Neural cell (in vitro differentiated cells): Measurements from ENCODE around the gene LZTS3. TPM values are rescaled to one million over a fixed set of nuclear protein-coding genes. Genes with fewer than 3 reads are reported as not detected.
"Not testable (repeated sequence)": the region's sequence is repeated elsewhere in the genome, so short reads cannot be mapped to it uniquely, and the experiment has no call there.

Experiments used
- H2AFZ ChIP-seq: fragments of 200-600, 300-800 bp; sonication (generic), shearing (Covaris generic); 2 replicates; pipeline ENCODE4 v1.6.0; 2014; ENCODE audit warnings: low read depth, mild to moderate bottlenecking, antibody characterized with exemption, low read length, moderate library complexity
- H3F3A ChIP-seq: fragments of 200-600 bp; shearing (Covaris generic); 2 replicates; pipeline ENCODE4 v1.6.1; 2016; ENCODE audit warnings: mild to moderate bottlenecking, moderate library complexity, mixed read lengths, antibody characterized with exemption, low read length; ENCODE audit not compliant: insufficient read depth, poor library complexity, severe bottlenecking
- H3K27ac ChIP-seq: fragments of 200-600, 300-800 bp; sonication (generic), shearing (Covaris generic); 2 replicates; pipeline ENCODE4 v1.5.1; 2014; ENCODE audit warnings: mild to moderate bottlenecking, low read length, moderate library complexity
- H3K27me3 ChIP-seq: fragments of 300-800, 200-600 bp; sonication (generic), shearing (Covaris generic); 2 replicates; pipeline ENCODE4 v1.6.0; 2014; ENCODE audit warnings: mild to moderate bottlenecking, low read depth, low read length, moderate library complexity; ENCODE audit not compliant: insufficient read depth
- H3K36me3 ChIP-seq: fragments of 300-800, 200-600 bp; sonication (generic), shearing (Covaris generic); 2 replicates; pipeline ENCODE4 v1.5.1; 2014; ENCODE audit warnings: mild to moderate bottlenecking, antibody characterized with exemption, low read length, moderate library complexity; ENCODE audit not compliant: insufficient read depth
- H3K4me2 ChIP-seq: fragments of 300-800, 200-600 bp; sonication (generic), shearing (Covaris generic); 2 replicates; pipeline ENCODE4 v1.6.0; 2014; ENCODE audit warnings: mild to moderate bottlenecking, low read length
- H3K4me3 ChIP-seq: fragments of 300-800, 200-600 bp; sonication (generic), shearing (Covaris generic); 2 replicates; pipeline ENCODE4 v1.5.1; 2014; ENCODE audit warnings: mild to moderate bottlenecking, low read length, moderate library complexity
- H3K79me2 ChIP-seq: fragments of 200-600 bp; shearing (Covaris generic); replicated peaks from 2 replicates; pipeline ENCODE4 v1.6.0; 2014; ENCODE audit warnings: mild to moderate bottlenecking, low read length, moderate library complexity; ENCODE audit not compliant: insufficient read depth
- H3K9ac ChIP-seq: fragments of 300-800, 200-600 bp; sonication (generic), shearing (Covaris generic); 2 replicates; pipeline ENCODE4 v1.6.1; 2016; ENCODE audit warnings: mild to moderate bottlenecking, low read length, mixed read lengths
- H3K9me2 ChIP-seq: fragments of 200-600 bp; shearing (Covaris generic); 2 replicates; pipeline ENCODE4 v1.6.1; 2016; ENCODE audit warnings: mild to moderate bottlenecking, low read length, mixed read lengths; ENCODE audit not compliant: insufficient read depth
- H3K9me3 ChIP-seq: fragments of 200-600, 300-800 bp; sonication (generic), shearing (Covaris generic); 2 replicates; pipeline ENCODE4 v1.6.1; 2016; ENCODE audit warnings: mild to moderate bottlenecking, mixed run types, low read length, moderate library complexity, mixed read lengths
- H4K20me1 ChIP-seq: fragments of 200-600 bp; shearing (Covaris generic); 2 replicates; pipeline ENCODE4 v1.6.1; 2016; ENCODE audit warnings: mild to moderate bottlenecking, mixed run types; ENCODE audit not compliant: insufficient read depth
- EZH2 ChIP-seq: fragments of 200-600, 300-800 bp; shearing (Covaris generic), sonication (generic); IDR thresholded peaks from 2 replicates; pipeline ENCODE4 v1.6.1; 2014; ENCODE audit warnings: antibody characterized with exemption, low read length, borderline replicate concordance, mild to moderate bottlenecking; ENCODE audit not compliant: insufficient read depth, poor library complexity, severe bottlenecking
- MXI1 ChIP-seq: fragments of 450-650 bp; conservative IDR thresholded peaks from 2 replicates; pipeline ENCODE4 v1.6.1; 2014; ENCODE audit warnings: antibody characterized with exemption, mild to moderate bottlenecking; ENCODE audit not compliant: poor library complexity, severe bottlenecking
- POLR2AphosphoS5 ChIP-seq: IDR thresholded peaks from 2 replicates; pipeline ENCODE4 v1.6.1; 2012
- RAD21 ChIP-seq: fragments of 450-650 bp; conservative IDR thresholded peaks from 2 replicates; pipeline ENCODE4 v1.6.1; 2014; ENCODE audit warnings: antibody characterized with exemption, mild to moderate bottlenecking, moderate library complexity
- SMC3 ChIP-seq: fragments of 450-650 bp; conservative IDR thresholded peaks from 2 replicates; pipeline ENCODE4 v1.6.1; 2014; ENCODE audit warnings: antibody characterized with exemption, mild to moderate bottlenecking, moderate library complexity; ENCODE audit not compliant: poor library complexity
- TAF1 ChIP-seq: IDR thresholded peaks from 2 replicates; pipeline ENCODE4 v1.6.1; 2012; ENCODE audit warnings: low read depth
- polyA plus RNA-seq: library from polyadenylated mRNA; depleted of rRNA; stranded (reverse); fragments of >200 nt; gene quantifications from 2 replicates; pipeline ENCODE4 v1.2.3, GENCODE V29; 2014
- TF ChIP-seq, protein P1 (sequence below): fragments of 450-650 bp; IDR thresholded peaks from 2 replicates; pipeline ENCODE4 v1.5.1; 2014; ENCODE audit warnings: antibody characterized with exemption, mild to moderate bottlenecking, moderate library complexity; ENCODE audit not compliant: poor library complexity, severe bottlenecking
- TF ChIP-seq, protein P2 (sequence below): IDR thresholded peaks from 2 replicates; pipeline ENCODE4 v1.6.1; 2012; ENCODE audit warnings: borderline replicate concordance

Gene LZTS3
- polyA plus RNA-seq, 1 donor from 2014 or later: 33.8 TPM

GRCh38 chr20:3124163-3124562 lies 49.2 kb downstream of the LZTS3 start:
- not testable (repeated sequence) for H3K9ac ChIP-seq, H3K27me3 ChIP-seq, H3K79me2 ChIP-seq, H3K4me2 ChIP-seq, H3K4me3 ChIP-seq, H4K20me1 ChIP-seq, H3K27ac ChIP-seq, H2AFZ ChIP-seq, H3F3A ChIP-seq, H3K9me2 ChIP-seq
- peaks cover 15% of the 10 kb centered on the region for H3K9me3 ChIP-seq
- peaks cover 11% of the 10 kb centered on the region for H3K36me3 ChIP-seq

DNA sequence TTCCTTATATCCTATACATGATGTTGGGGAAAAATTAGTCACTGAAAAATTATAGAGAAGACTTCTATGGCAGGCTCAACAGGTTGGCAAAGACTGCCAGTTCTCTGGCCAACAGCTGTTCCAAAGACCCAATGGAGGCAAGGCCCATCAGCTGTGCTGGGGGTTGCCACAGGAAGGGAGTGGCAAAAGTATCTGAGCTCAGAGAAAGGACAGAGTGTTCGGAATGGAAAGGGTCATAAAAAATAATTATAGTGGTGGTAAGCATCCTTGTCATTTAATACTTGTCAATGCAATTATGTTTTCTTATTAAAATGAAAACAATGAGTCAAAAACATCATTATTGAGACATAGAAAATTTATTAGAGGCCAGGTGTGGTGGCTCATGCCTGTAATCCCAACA lies 49.8 kb downstream of the LZTS3 start:
- peaks cover 15% of the 10 kb centered on the region for H3K9me3 ChIP-seq
- no peak overlapping the region for H3K4me2 ChIP-seq
- H3K27me3 ChIP-seq: no peaks in the 10 kb centered on the region
- H3K27ac ChIP-seq: no peak overlapping the region
- H3K9ac ChIP-seq: no peak overlapping the region
- no peak for TF ChIP-seq MXI1
- no peak for TF ChIP-seq SMC3
- TF ChIP-seq, protein P1, sequence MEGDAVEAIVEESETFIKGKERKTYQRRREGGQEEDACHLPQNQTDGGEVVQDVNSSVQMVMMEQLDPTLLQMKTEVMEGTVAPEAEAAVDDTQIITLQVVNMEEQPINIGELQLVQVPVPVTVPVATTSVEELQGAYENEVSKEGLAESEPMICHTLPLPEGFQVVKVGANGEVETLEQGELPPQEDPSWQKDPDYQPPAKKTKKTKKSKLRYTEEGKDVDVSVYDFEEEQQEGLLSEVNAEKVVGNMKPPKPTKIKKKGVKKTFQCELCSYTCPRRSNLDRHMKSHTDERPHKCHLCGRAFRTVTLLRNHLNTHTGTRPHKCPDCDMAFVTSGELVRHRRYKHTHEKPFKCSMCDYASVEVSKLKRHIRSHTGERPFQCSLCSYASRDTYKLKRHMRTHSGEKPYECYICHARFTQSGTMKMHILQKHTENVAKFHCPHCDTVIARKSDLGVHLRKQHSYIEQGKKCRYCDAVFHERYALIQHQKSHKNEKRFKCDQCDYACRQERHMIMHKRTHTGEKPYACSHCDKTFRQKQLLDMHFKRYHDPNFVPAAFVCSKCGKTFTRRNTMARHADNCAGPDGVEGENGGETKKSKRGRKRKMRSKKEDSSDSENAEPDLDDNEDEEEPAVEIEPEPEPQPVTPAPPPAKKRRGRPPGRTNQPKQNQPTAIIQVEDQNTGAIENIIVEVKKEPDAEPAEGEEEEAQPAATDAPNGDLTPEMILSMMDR: no peak
- TF ChIP-seq, protein P2, sequence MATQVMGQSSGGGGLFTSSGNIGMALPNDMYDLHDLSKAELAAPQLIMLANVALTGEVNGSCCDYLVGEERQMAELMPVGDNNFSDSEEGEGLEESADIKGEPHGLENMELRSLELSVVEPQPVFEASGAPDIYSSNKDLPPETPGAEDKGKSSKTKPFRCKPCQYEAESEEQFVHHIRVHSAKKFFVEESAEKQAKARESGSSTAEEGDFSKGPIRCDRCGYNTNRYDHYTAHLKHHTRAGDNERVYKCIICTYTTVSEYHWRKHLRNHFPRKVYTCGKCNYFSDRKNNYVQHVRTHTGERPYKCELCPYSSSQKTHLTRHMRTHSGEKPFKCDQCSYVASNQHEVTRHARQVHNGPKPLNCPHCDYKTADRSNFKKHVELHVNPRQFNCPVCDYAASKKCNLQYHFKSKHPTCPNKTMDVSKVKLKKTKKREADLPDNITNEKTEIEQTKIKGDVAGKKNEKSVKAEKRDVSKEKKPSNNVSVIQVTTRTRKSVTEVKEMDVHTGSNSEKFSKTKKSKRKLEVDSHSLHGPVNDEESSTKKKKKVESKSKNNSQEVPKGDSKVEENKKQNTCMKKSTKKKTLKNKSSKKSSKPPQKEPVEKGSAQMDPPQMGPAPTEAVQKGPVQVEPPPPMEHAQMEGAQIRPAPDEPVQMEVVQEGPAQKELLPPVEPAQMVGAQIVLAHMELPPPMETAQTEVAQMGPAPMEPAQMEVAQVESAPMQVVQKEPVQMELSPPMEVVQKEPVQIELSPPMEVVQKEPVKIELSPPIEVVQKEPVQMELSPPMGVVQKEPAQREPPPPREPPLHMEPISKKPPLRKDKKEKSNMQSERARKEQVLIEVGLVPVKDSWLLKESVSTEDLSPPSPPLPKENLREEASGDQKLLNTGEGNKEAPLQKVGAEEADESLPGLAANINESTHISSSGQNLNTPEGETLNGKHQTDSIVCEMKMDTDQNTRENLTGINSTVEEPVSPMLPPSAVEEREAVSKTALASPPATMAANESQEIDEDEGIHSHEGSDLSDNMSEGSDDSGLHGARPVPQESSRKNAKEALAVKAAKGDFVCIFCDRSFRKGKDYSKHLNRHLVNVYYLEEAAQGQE: no peak
- TF ChIP-seq RAD21: no peak
- TF ChIP-seq TAF1: no peak
- no peak for TF ChIP-seq POLR2AphosphoS5
- no peak for TF ChIP-seq EZH2
- no peak overlapping the region for H3K4me3 ChIP-seq
- no peaks in the 10 kb centered on the region for H3F3A ChIP-seq
- H3K36me3 ChIP-seq: peaks cover 11% of the 10 kb centered on the region
- H3K79me2 ChIP-seq: no peaks in the 10 kb centered on the region
- no peak overlapping the region for H2AFZ ChIP-seq
- H3K9me2 ChIP-seq: no peaks in the 10 kb centered on the region
- no peaks in the 10 kb centered on the region for H4K20me1 ChIP-seq

- no peaks in the 10 kb centered on the region for H3K9me2 ChIP-seq
- H2AFZ ChIP-seq: no peak overlapping the region
- no peak for TF ChIP-seq POLR2AphosphoS5
- no peak for TF ChIP-seq MXI1
- TF ChIP-seq EZH2: no peak
- peaks cover 11% of the 10 kb centered on the region for H3K36me3 ChIP-seq
- H3K27ac ChIP-seq: no peak overlapping the region
- no peaks in the 10 kb centered on the region for H3F3A ChIP-seq
- H3K79me2 ChIP-seq: no peaks in the 10 kb centered on the region
- H3K4me2 ChIP-seq: no peak overlapping the region
- H3K9ac ChIP-seq: no peak overlapping the region
- H3K4me3 ChIP-seq: no peak overlapping the region
- H3K27me3 ChIP-seq: no peaks in the 10 kb centered on the region
- no peaks in the 10 kb centered on the region for H4K20me1 ChIP-seq
- peaks cover 15% of the 10 kb centered on the region for H3K9me3 ChIP-seq
These were observed 51.3 kb downstream of the LZTS3 start for GRCh38 chr20:3121955-3122610.
